Stimulated activated CD4-positive, alpha-beta T cell treated with anti-CD3 and anti-CD28 coated beads, TNF-alpha, amount 100 ng/mL, for 1 hour (primary cell): ENCODE results near the gene GABBR2.
"Not testable (repeated sequence)": the region's sequence is repeated elsewhere in the genome, so short reads cannot be mapped to it uniquely, and the experiment has no call there.

ENCODE experiments used
- DNase-seq, 3 donors: peaks; one replicate each; pipeline ENCODE4 v3.0.0-alpha.2; 2020; ENCODE audit warnings: low read depth in 3 of 3, low spot score in 1 of 3

GABBR2 gene

GRCh38 chr9:98302938-98303632, 405.6 kb downstream of the GABBR2 start:
- no peak for DNase-seq

GRCh38 chr9:98302150-98302549, 406.6 kb downstream of the GABBR2 start:
- DNase-seq: no peak

DNA sequence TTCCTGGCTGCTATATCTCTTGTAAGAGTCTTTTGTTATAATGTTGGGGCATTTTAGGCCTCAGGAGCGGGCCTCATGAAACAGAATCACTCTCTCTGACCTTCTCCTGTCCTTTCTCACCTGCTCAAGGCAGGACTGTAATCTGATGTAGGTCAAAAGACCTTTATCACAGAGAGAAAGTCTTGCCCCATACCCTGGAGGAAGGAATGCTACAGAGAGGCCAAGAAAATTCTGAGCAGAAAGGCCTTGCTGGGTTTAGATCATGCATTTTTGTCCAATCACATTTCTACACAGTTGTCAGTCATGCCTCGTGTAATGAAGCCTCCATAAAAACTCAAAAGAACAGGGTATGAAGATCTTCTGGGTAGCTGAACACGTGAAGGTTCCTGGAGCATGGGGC, 408.1 kb downstream of the GABBR2 start:
- no peak for DNase-seq

GRCh38 chr9:98298476-98298875, 410.3 kb downstream of the GABBR2 start:
- DNase-seq: no peak

- no peak for DNase-seq
Measured at GRCh38 chr9:98295824-98296223, 412.9 kb downstream of the GABBR2 start.

GRCh38 chr9:98291820-98292219, 416.9 kb downstream of the GABBR2 start:
- DNase-seq: no peak

DNA sequence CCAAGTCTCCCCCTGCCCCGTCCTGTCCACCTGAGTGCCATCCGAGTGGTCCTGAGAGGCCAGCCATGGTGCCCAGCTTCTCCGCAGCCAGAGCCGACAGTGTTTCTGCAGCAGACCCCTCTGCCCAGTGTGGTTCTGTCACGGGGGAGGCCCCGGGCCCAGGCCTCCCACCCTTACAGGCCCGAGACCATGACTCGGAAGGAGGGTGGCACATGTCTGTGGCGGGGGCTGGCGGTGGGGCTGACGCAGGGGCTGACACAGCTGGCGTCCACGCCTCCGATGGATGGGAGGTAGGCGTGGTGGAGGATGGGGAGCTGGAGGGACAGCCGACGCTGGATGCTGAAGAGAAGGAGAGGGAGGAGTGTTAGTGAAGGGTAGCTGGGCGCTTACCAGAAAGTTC, 418.3 kb downstream of the GABBR2 start:
- no peak for DNase-seq

- DNase-seq: no peak
Measured at GRCh38 chr9:98289614-98290201, 419.0 kb downstream of the GABBR2 start.

- DNase-seq: no peak
Measured at GRCh38 chr9:98288881-98289280, 419.9 kb downstream of the GABBR2 start.

DNA sequence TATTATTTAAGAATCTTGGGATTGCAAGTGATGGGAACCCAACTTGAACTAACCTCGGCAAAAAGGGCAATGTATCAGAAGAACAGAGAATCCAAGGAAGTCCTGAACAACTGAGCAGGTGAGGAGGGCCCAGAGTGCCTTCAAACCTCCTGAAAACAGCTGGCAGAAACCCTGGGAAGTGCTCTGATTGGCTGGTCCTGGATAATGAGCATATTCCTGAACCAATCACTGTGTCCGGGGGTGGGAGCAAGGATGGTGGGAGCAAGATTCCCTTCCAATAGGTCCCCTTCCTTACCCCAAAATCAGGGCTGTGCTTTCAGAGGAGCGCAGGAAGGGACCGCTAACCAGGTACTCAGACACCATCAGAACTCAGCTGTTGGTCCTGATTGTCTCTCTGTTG, 421.4 kb downstream of the GABBR2 start:
- DNase-seq: no peak

DNA sequence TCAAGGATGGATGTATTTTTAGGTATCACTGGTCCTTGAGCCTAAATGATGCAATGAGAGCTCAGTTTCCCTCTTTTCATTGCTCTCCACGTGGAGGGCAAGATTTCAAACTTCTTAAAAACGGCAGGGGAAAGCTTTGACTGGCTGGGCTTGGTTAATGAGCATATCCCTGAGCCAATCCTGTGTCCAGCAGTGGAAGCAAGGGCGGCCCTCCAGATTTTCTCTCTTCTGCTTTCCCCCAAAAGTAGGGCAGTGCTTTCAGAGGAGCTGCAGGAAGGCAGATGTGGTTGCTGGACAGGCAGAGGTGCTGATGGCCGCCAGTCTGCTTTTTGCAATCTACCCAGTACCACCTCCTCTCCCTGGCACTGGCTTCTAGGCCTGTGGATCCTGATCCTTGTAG, 423.3 kb downstream of the GABBR2 start:
- DNase-seq: no peak

- no peak for DNase-seq
Measured at GRCh38 chr9:98284754-98285153, 424.0 kb downstream of the GABBR2 start.

DNA sequence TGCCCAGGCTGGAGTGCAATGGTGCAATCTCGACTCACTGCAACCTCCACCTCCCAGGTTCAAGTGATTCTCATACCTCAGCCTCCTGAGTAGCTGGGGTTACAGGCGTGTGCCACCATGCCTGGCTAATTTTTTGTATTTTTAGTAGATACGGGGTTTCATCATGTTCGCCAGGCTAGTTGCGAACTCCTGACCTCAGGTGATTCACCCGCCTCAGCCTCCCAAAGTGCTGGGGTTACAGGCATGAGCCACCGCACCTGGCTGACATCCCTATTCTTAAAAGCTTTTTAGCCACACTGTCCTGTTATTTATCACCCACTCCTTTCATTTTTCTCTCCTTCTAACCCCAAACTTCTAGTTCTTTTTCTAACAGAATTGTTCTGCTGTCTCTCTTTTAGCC, 425.6 kb downstream of the GABBR2 start:
- not testable (repeated sequence) for DNase-seq

GRCh38 chr9:98281281-98281680, 427.5 kb downstream of the GABBR2 start:
- no peak for DNase-seq

DNA sequence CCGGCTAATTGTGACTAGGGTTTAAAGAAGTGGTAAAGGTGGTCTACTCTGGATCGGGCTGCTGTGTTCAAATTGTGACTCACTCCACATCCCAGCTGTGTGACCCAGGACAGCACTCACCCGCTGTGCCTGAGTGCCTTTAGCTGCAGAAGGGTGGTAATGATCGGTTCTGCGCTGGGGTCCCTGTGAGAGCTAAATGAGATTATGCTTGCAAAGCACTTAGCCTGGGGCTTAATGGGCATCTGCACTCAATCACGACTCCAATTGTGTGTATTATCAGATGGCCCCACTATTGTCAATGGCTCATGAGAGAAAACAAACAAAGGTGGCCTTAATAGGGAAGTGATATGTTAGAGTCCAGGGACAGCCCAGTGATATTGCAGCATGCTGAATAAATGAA, 428.2 kb downstream of the GABBR2 start:
- DNase-seq: no peak

GRCh38 chr9:98280162-98280561, 428.6 kb downstream of the GABBR2 start:
- no peak for DNase-seq

DNA sequence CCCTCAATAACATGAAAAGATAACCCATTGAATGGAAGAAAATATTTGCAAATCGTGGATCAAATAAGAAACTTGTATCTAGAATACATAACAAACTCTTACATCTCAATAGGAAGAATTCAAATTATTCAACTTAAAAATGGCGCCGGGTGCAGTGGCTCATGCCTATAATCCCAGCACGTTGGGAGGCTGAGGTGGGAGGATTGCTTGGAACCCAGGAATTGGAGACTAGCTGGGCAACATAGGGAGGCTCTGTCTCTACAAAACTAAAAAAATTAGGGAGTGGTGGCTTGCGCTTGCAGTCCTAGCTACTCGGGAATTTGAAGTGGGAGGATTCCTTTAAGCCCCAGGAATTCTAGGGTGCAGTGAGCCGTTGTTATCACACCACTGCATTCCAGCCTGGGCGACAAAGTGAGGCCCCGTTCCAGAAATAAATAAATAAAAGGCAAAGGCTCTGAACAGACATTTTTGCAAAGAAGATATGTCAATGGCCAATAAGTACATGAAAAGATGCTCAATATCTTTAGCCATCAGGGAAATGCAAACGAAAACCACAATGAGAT, 431.7 kb downstream of the GABBR2 start:
- DNase-seq: no peak

DNA sequence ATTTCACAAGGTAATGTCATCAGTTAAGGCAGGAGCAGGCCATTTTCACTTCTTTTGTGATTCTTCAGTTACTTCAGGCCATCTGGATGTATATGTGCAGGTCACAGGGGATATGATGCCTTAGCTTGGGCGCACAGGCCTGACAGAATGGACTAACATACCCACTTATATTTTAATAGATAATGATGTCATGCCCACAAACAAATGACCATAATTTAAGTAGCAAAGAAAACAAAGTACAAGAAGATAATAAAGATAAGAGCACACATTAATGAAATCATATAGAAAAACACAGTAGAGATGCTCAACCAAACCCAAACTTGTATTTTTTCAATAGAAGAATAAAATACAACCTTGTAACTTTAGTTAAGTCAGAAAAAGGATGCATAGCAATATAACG, 433.6 kb downstream of the GABBR2 start:
- no peak for DNase-seq

- DNase-seq: no peak
Measured at GRCh38 chr9:98272083-98272482, 436.7 kb downstream of the GABBR2 start.

DNA sequence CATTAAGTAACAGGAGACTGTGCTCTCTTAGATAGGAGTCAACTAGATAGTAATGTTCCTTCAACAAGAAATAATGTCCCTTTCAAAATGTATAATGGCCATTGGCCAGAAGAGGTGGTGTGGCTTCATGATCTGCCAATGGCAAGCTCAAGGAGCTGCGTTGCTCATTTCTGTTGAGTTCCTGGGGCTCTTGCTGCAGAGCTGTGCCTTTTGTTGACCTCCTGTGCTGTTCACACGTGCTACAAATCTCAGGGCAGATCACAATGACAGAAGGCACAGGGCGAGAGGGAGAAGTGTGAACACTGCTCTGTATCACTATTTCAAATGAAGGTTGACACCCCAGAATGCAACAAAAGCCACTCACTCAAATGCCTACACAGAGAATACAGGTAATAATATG, 437.3 kb downstream of the GABBR2 start:
- DNase-seq: no peak

- DNase-seq: not testable (repeated sequence)
Measured at GRCh38 chr9:98270284-98270683, 438.5 kb downstream of the GABBR2 start.

DNA sequence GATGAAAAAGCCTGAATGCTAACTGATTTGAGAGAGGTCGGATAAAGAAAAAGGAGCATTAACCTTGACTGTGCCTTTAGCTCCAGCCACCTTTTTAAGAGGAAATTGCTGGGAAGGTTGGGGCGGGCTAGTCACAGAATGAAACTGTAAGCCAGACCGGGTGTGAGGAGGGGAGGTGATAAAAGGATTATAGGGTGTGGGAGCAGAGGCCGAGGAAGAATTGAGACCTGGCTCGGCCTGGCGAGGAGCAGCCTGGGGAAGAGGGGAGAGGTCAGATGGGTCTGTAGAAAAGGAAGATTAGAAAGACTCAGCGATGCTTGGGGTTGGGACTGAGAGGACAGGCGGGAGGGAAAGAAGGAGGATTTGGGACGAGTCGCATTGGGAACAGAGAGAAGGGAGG, 439.1 kb downstream of the GABBR2 start:
- DNase-seq: not testable (repeated sequence)

GRCh38 chr9:98267556-98267955, 441.2 kb downstream of the GABBR2 start:
- not testable (repeated sequence) for DNase-seq
